Activated CD4-positive, alpha-beta T cell treated with anti-CD3 and anti-CD28 coated beads, Interleukin-2, amount 50 U/mL, for 1 hour (primary cell): Measurements from ENCODE around the gene KCNJ5.

Experiments
- DNase-seq: peaks from one replicate; pipeline ENCODE4 v3.0.0-alpha.2; 2020

Gene KCNJ5

DNA sequence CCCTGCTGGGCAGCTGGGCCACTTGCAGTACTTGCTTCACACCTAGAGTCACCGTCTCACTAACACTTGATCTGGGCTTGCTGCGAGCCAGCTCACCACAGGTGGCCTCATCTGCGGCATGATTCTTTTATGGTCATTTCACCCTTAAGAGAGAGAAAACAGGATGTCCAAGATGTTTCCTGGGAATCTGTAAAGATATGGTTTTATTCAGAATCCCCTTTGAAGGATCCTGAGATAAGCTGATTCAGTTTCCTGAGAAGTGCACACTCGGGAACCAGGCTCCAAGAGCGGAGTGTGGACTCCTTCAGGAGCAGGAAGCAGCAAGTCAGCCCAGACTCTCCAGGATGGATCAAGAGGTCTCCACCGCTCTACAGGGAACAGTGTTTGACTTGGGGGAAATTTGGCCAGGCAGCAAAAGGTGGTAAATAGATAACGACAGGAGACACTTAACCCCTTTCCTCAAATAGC is 73.3 kb downstream of the KCNJ5 start:
- DNase-seq, result no peak

DNA sequence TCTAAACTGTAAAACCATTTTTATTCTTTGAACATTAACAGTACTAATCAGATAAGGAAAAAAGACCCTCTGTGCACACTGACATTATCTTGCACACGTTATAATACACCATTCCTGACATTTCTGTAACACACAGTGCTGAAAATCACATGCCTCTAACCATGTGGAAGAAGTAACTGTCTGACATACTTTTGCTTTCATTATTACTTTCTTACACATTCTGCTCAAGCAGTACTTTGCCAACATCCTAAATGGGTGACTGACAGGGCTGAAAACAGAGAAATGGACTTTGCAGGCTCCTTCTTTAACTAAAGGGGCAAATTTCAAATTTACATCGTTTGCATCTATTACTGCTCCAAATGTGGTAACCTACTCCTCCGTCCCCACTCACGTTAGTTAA is 74.3 kb downstream of the KCNJ5 start:
- no peak for DNase-seq

- no peak for DNase-seq
These were observed 76.4 kb downstream of the KCNJ5 start for GRCh38 chr11:128967578-128967977.

- no peak for DNase-seq
These were observed 77.8 kb downstream of the KCNJ5 start for GRCh38 chr11:128968916-128969315.
